H9 (cell line): ENCODE data around the gene EPHA4. TPM values are rescaled to one million over a fixed set of nuclear protein-coding genes. Genes with fewer than 3 reads are reported as not detected.

Source experiments
- DNase-seq: peaks from one replicate; pipeline ENCODE4 v3.0.0-alpha.2; 2017
- H2AFZ ChIP-seq: one replicate; pipeline ENCODE4 v1.6.1; 2013; ENCODE audit warnings: mild to moderate bottlenecking, low read length, control low read depth, moderate library complexity
- H2AK5ac ChIP-seq: 2 replicates; pipeline ENCODE4 v1.6.1; 2013; ENCODE audit warnings: low read length, control low read depth, mixed read lengths; ENCODE audit not compliant: insufficient read length
- H2BK120ac ChIP-seq: one replicate; pipeline ENCODE4 v1.6.1; 2013; ENCODE audit warnings: low read depth, mild to moderate bottlenecking, low read length, control low read depth, inconsistent platforms; ENCODE audit not compliant: poor library complexity, severe bottlenecking
- H2BK12ac ChIP-seq: 2 replicates; pipeline ENCODE4 v1.6.1; 2013; ENCODE audit warnings: low read length, control low read depth, mixed read lengths, low read depth; ENCODE audit not compliant: insufficient read length
- H2BK15ac ChIP-seq: 2 replicates; pipeline ENCODE4 v1.6.1; 2013; ENCODE audit warnings: low read depth, low read length, control low read depth
- H2BK20ac ChIP-seq: one replicate; pipeline ENCODE4 v1.6.1; 2013; ENCODE audit warnings: low read depth, mild to moderate bottlenecking, low read length, control low read depth, inconsistent platforms; ENCODE audit not compliant: poor library complexity, severe bottlenecking
- H2BK5ac ChIP-seq: 2 replicates; pipeline ENCODE4 v1.6.1; 2013; ENCODE audit warnings: low read length, control low read depth, mixed read lengths; ENCODE audit not compliant: insufficient read length
- H3K14ac ChIP-seq: 2 replicates; pipeline ENCODE4 v1.6.1; 2013; ENCODE audit warnings: low read length, control low read depth; ENCODE audit not compliant: insufficient read depth
- H3K18ac ChIP-seq: 2 replicates; pipeline ENCODE4 v1.6.1; 2013; ENCODE audit warnings: low read depth, mild to moderate bottlenecking, mixed read lengths, low read length, control low read depth; ENCODE audit not compliant: insufficient read length
- H3K23ac ChIP-seq: 2 replicates; pipeline ENCODE4 v1.6.1; 2013; ENCODE audit warnings: low read length, control low read depth, mixed read lengths, low read depth; ENCODE audit not compliant: insufficient read length
- H3K23me2 ChIP-seq: 2 replicates; pipeline ENCODE4 v1.6.1; 2013; ENCODE audit warnings: low read depth, mild to moderate bottlenecking, mixed read lengths, low read length, control low read depth; ENCODE audit not compliant: insufficient read length, poor library complexity, severe bottlenecking
- H3K27ac ChIP-seq: 2 replicates; pipeline ENCODE4 v1.5.1; 2013; ENCODE audit warnings: low read length, control low read depth, mixed read lengths, low read depth; ENCODE audit not compliant: insufficient read length
- H3K27me3 ChIP-seq: 2 replicates; pipeline ENCODE4 v1.6.1; 2013; ENCODE audit warnings: low read length, control low read depth, inconsistent platforms; ENCODE audit not compliant: insufficient read depth
- H3K4ac ChIP-seq: 2 replicates; pipeline ENCODE4 v1.6.1; 2013; ENCODE audit warnings: low read depth, mild to moderate bottlenecking, control low read depth, inconsistent platforms, low read length, moderate library complexity
- H3K4me1 ChIP-seq: 2 replicates; pipeline ENCODE4 v1.6.1; 2013; ENCODE audit warnings: low read length, control low read depth, inconsistent platforms; ENCODE audit not compliant: insufficient read depth
- H3K4me2 ChIP-seq: 2 replicates; pipeline ENCODE4 v1.6.1; 2013; ENCODE audit warnings: low read length, control low read depth, mixed read lengths; ENCODE audit not compliant: insufficient read length, insufficient read depth
- H3K56ac ChIP-seq: 2 replicates; pipeline ENCODE4 v1.6.1; 2013; ENCODE audit warnings: low read depth, mild to moderate bottlenecking, mixed read lengths, low read length, control low read depth; ENCODE audit not compliant: insufficient read length
- H3K79me1 ChIP-seq: 2 replicates; pipeline ENCODE4 v1.6.1; 2013; ENCODE audit warnings: low read depth, mild to moderate bottlenecking, moderate library complexity, low read length, control low read depth, inconsistent platforms; ENCODE audit not compliant: insufficient read depth, poor library complexity, severe bottlenecking
- H3K79me2 ChIP-seq: 2 replicates; pipeline ENCODE4 v1.6.1; 2013; ENCODE audit warnings: low read length, control low read depth, inconsistent platforms; ENCODE audit not compliant: insufficient read depth
- H3K9ac ChIP-seq: 2 replicates; pipeline ENCODE4 v1.6.1; 2013; ENCODE audit warnings: low read length, control low read depth, mixed read lengths; ENCODE audit not compliant: insufficient read length; ENCODE audit errors: extremely low read depth
- H3K9me3 ChIP-seq: one replicate; pipeline ENCODE4 v1.6.1; 2013; ENCODE audit warnings: low read depth, low read length, inconsistent platforms; ENCODE audit not compliant: control insufficient read depth
- H3T11ph ChIP-seq: one replicate; pipeline ENCODE4 v1.6.1; 2013; ENCODE audit warnings: mild to moderate bottlenecking, low read length, control low read depth, inconsistent platforms
- H4K20me1 ChIP-seq: one replicate; pipeline ENCODE4 v1.6.1; 2013; ENCODE audit not compliant: control insufficient read depth, insufficient read length, insufficient read depth
- H4K5ac ChIP-seq: 2 replicates; pipeline ENCODE4 v1.6.1; 2013; ENCODE audit warnings: low read depth, mild to moderate bottlenecking, mixed read lengths, low read length, control low read depth; ENCODE audit not compliant: insufficient read length
- H4K8ac ChIP-seq: replicated peaks from 2 replicates; pipeline ENCODE4 v1.6.1; 2013; ENCODE audit warnings: low read length, control low read depth, mixed read lengths, low read depth; ENCODE audit not compliant: insufficient read length
- H4K91ac ChIP-seq: 2 replicates; pipeline ENCODE4 v1.6.1; 2013; ENCODE audit warnings: low read depth, mild to moderate bottlenecking, moderate library complexity, mixed read lengths, low read length, control low read depth; ENCODE audit not compliant: insufficient read length
- H3K27ac Mint-ChIP-seq, 3 experiments: 2 replicates in 2 of 3; 3 replicates in 1 of 3; pipeline ENCODE4 v1.8.0; 2020 to 2021; ENCODE audit warnings: mixed read lengths in 3 of 3, mild to moderate bottlenecking in 1 of 3, moderate library complexity in 1 of 3
- H3K27me3 Mint-ChIP-seq: 2 replicates; pipeline ENCODE4 v1.8.0; 2021; ENCODE audit warnings: low read depth, mild to moderate bottlenecking, moderate library complexity, mixed read lengths
- H3K36me3 Mint-ChIP-seq, 3 experiments: 2 replicates in 2 of 3; 3 replicates in 1 of 3; pipeline ENCODE4 v1.8.0; 2020 to 2021; ENCODE audit warnings: low read depth in 3 of 3, mixed read lengths in 3 of 3; ENCODE audit not compliant: insufficient read depth in 1 of 3
- H3K4me1 Mint-ChIP-seq, 2 experiments: 2 replicates each; pipeline ENCODE4 v1.8.0; 2020; ENCODE audit warnings: mixed read lengths in 2 of 2
- H3K4me3 Mint-ChIP-seq, 2 experiments: 2 replicates in 1 of 2; 3 replicates in 1 of 2; pipeline ENCODE4 v1.8.0; 2020 to 2021; ENCODE audit warnings: mild to moderate bottlenecking in 2 of 2, mixed read lengths in 2 of 2, moderate library complexity in 1 of 2
- H3K9me3 Mint-ChIP-seq, 2 experiments: 2 replicates in 1 of 2; 3 replicates in 1 of 2; pipeline ENCODE4 v1.8.0; 2020; ENCODE audit warnings: mild to moderate bottlenecking in 2 of 2, mixed read lengths in 2 of 2, moderate library complexity in 1 of 2
- WGBS: extraction: QIAGEN DNeasy Blood & Tissue Kit; methylation state at CpG from one replicate; pipeline ENCODE4 v1.1.7; 2013; ENCODE audit warnings: missing lambda C conversion rate, low lambda C conversion rate, mixed read lengths; ENCODE audit not compliant: insufficient read length; ENCODE audit errors: extremely low coverage; 5-methylcytosine and 5-hydroxymethylcytosine counted together
- total RNA-seq: library from RNA; stranded (reverse); gene quantifications from 2 replicates; pipeline ENCODE4 v1.2.1, GENCODE V29; 2021
- TF ChIP-seq, protein P1 (sequence below): fragments of 200-600 bp; sonication (generic); conservative IDR thresholded peaks from 3 replicates; pipeline ENCODE4 v1.8.0; 2021; ENCODE audit warnings: antibody characterized with exemption, mild to moderate bottlenecking

Gene EPHA4
- total RNA-seq, 1 experiment from 2014 or later: 25.1 TPM

DNA sequence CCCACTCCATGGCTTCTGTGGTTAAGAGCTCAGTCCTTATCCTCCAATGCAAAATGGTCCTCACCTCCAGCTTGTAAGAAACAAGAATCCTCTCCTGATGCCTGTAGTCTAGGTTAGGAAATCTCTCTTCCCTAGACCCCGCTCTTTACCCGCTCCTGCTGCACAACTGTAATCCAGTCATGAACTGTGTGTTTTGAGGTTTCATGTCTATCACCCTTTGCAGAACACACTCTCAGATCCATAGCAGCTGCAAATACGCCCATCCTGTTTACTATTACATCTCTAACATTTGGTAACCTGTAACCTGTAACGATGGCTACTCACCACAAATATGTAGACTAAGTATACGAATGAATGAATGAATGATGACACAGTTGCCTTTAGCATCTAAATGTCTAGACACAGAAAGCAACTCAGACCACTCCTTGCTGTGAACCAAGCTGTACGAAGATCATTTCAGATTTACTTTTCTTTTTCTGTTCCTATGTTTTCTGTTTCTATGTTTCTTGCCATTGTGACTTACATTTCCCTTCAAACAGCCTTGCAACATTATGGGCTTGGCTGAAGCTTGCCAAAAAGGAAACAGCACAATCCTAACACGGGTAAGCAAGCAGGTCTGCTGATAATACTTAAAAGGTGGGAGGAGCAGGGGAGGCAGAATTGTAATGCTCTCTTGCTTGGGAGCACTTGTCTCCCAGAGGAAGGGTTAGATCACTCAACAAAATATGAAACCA lies 53.7 kb downstream of the EPHA4 start:
- Histone ChIP-seq H2AFZ (no peak overlapping the region), H4K91ac (no peak overlapping the region), H4K20me1 (no peaks in the 10 kb centered on the region), H3K23ac (no peak overlapping the region), H3K4ac (no peak overlapping the region), H3K9ac (no peak overlapping the region), H3K27me3 (no peaks in the 10 kb centered on the region), H4K8ac (no peak overlapping the region), H2BK15ac (no peak overlapping the region), H3K56ac (no peak overlapping the region), H3K9me3 (no peaks in the 10 kb centered on the region), H3K4me2 (no peak overlapping the region), H2BK20ac (no peak overlapping the region), H2BK12ac (no peak overlapping the region), H2BK120ac (no peak overlapping the region), H3T11ph (no peak overlapping the region), H3K4me1 (peaks cover under 1% of the 10 kb centered on the region; the same call in 1 of the 2 replicates), H3K79me1 (no peaks in the 10 kb centered on the region), H3K18ac (no peak overlapping the region), H3K23me2 (no peaks in the 10 kb centered on the region), H2AK5ac (no peak overlapping the region), H3K79me2 (no peaks in the 10 kb centered on the region), H3K27ac (no peak overlapping the region), H3K14ac (no peak overlapping the region), H2BK5ac (no peak overlapping the region), H4K5ac (no peak overlapping the region)
- H3K27me3 Mint-ChIP-seq: no peaks in the 10 kb centered on the region
- H3K36me3 Mint-ChIP-seq: no peaks in the 10 kb centered on the region
- H3K27ac Mint-ChIP-seq: no peak overlapping the region
- TF ChIP-seq, protein P1, sequence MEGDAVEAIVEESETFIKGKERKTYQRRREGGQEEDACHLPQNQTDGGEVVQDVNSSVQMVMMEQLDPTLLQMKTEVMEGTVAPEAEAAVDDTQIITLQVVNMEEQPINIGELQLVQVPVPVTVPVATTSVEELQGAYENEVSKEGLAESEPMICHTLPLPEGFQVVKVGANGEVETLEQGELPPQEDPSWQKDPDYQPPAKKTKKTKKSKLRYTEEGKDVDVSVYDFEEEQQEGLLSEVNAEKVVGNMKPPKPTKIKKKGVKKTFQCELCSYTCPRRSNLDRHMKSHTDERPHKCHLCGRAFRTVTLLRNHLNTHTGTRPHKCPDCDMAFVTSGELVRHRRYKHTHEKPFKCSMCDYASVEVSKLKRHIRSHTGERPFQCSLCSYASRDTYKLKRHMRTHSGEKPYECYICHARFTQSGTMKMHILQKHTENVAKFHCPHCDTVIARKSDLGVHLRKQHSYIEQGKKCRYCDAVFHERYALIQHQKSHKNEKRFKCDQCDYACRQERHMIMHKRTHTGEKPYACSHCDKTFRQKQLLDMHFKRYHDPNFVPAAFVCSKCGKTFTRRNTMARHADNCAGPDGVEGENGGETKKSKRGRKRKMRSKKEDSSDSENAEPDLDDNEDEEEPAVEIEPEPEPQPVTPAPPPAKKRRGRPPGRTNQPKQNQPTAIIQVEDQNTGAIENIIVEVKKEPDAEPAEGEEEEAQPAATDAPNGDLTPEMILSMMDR: no peak
- H3K4me1 Mint-ChIP-seq: peaks cover 21 to 32% of the 10 kb centered on the region in 2 experiments
- WGBS: no CpG with 5 or more reads among the region's 7 CpGs
- H3K9me3 Mint-ChIP-seq: no peaks in the 10 kb centered on the region
- H3K4me3 Mint-ChIP-seq: no peak overlapping the region
- no peak for DNase-seq
